Body of pancreas (tissue), 4 donors: ENCODE results near the gene TRIP13. TPM values are rescaled to one million over a fixed set of nuclear protein-coding genes. Genes with fewer than 3 reads are reported as not detected.
"Not testable (repeated sequence)": the region's sequence is repeated elsewhere in the genome, so short reads cannot be mapped to it uniquely, and the experiment has no call there.

Experiments used
- ATAC-seq: fragments of 150-250 bp; one replicate; pipeline ENCODE4 v1.9.1; 2016
- DNase-seq, 4 donors: peaks; one replicate each; pipeline ENCODE4 v3.0.0-alpha.2; 2019
- H3K27ac ChIP-seq, 4 donors: fragments of 200-600 bp; sonication (generic); 1 replicate in 3 of 4; 2 replicates in 1 of 4; pipeline versions ENCODE4 v1.5.1 to v1.6.1; 2016 to 2019; ENCODE audit warnings: mild to moderate bottlenecking in 1 of 4, mixed read lengths in 1 of 4, moderate library complexity in 1 of 4
- H3K27me3 ChIP-seq, 2 donors: fragments of 200-600 bp; sonication (generic); one replicate each; pipeline ENCODE4 v1.6.0; 2016; ENCODE audit warnings: mild to moderate bottlenecking in 1 of 2
- H3K36me3 ChIP-seq, 2 donors: fragments of 200-600 bp; sonication (generic); replicated peaks in 1 of 2; 2 replicates each; pipeline ENCODE4 v1.5.1; 2016; ENCODE audit warnings: low read depth in 2 of 2; ENCODE audit not compliant: insufficient read depth in 1 of 2
- H3K4me1 ChIP-seq: fragments of 200-600 bp; sonication (generic); one replicate; pipeline ENCODE4 v1.6.0; 2016
- H3K4me3 ChIP-seq, 2 donors: fragments of 200-600 bp; sonication (generic); 1 replicate in 1 of 2; 2 replicates in 1 of 2; pipeline ENCODE4 v1.5.1; 2016 to 2019
- H3K9me3 ChIP-seq, 3 donors: fragments of 200-600 bp; sonication (generic); 1 replicate in 2 of 3; 2 replicates in 1 of 3; pipeline ENCODE4 v1.5.1; 2016
- POLR2A ChIP-seq, 3 donors: fragments of 450-650 bp; IDR thresholded peaks; one replicate each; pipeline ENCODE4 v1.6.1; 2016; ENCODE audit warnings: antibody characterized with exemption in 3 of 3, mild to moderate bottlenecking in 2 of 3
- WGBS, 2 donors: methylation state at CpG; one replicate each; pipeline ENCODE4 v1.1.5; 2017; 5-methylcytosine and 5-hydroxymethylcytosine counted together
- intact Hi-C: fragments of 100-400 bp; cut with DNase I; formaldehyde crosslinking; loops from one replicate; pipeline ENCODE4 v1.15.1; 2023
- total RNA-seq, 2 donors: library from RNA; depleted of rRNA; stranded (reverse); fragments of >200 nt; gene quantifications; one replicate each; pipeline ENCODE4 v1.1.0, GENCODE V29; 2016
- TF ChIP-seq, protein P1 (sequence below), 7 experiments: fragments of 450-650 bp in 4 of 7; fragments of 200-600 bp in 3 of 7; sonication (generic) in 3 of 7; IDR thresholded peaks; one replicate each; pipeline ENCODE4 v1.5.1; 2016 to 2019; ENCODE audit warnings: antibody characterized with exemption in 7 of 7

The TRIP13 gene
- total RNA-seq, 2 donors from 2014 or later, result 1.3 TPM

DNA sequence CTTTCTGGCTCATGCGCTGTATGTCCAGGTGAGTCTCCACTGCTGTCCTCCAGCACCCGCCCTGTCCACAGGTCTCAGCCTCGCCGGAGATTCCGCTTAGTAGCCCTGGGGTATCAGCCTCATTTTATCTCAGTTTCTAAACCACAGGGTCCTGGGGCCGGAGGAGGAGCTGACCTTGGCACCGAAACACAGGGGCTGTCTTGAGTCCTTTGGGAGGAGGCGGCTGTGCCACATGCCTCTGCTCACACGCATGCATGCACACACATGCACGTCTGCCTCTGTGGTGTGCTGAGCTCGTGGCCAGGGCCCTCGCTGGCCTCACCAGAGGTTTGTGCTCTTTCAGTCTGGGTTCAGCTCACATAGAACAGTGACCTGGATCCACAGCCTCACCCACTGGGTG is 23.3 kb downstream of the TRIP13 start:
- Histone ChIP-seq H3K27me3 (no peaks in the 10 kb centered on the region), H3K36me3 (no peaks in the 10 kb centered on the region), H3K9me3 (no peaks in the 10 kb centered on the region), H3K27ac (peak overlapping the region in 1 of 4 donors; percentile 55), H3K4me1 (peaks cover 29% of the 10 kb centered on the region), H3K4me3 (no peak overlapping the region)
- TF ChIP-seq, protein P1, sequence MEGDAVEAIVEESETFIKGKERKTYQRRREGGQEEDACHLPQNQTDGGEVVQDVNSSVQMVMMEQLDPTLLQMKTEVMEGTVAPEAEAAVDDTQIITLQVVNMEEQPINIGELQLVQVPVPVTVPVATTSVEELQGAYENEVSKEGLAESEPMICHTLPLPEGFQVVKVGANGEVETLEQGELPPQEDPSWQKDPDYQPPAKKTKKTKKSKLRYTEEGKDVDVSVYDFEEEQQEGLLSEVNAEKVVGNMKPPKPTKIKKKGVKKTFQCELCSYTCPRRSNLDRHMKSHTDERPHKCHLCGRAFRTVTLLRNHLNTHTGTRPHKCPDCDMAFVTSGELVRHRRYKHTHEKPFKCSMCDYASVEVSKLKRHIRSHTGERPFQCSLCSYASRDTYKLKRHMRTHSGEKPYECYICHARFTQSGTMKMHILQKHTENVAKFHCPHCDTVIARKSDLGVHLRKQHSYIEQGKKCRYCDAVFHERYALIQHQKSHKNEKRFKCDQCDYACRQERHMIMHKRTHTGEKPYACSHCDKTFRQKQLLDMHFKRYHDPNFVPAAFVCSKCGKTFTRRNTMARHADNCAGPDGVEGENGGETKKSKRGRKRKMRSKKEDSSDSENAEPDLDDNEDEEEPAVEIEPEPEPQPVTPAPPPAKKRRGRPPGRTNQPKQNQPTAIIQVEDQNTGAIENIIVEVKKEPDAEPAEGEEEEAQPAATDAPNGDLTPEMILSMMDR (IDR thresholded peaks at IDR 0.05), result no peak
- TF ChIP-seq POLR2A (IDR thresholded peaks at IDR 0.05), result no peak
- DNase-seq (peak in 1 of 4 donors; percentile 8), ATAC-seq (no peak)
- 80 to 94% methylated on average over 10 to 12 of the region's 12 CpGs for WGBS, 2 donors
- intact Hi-C loops, result no loop called here

DNA sequence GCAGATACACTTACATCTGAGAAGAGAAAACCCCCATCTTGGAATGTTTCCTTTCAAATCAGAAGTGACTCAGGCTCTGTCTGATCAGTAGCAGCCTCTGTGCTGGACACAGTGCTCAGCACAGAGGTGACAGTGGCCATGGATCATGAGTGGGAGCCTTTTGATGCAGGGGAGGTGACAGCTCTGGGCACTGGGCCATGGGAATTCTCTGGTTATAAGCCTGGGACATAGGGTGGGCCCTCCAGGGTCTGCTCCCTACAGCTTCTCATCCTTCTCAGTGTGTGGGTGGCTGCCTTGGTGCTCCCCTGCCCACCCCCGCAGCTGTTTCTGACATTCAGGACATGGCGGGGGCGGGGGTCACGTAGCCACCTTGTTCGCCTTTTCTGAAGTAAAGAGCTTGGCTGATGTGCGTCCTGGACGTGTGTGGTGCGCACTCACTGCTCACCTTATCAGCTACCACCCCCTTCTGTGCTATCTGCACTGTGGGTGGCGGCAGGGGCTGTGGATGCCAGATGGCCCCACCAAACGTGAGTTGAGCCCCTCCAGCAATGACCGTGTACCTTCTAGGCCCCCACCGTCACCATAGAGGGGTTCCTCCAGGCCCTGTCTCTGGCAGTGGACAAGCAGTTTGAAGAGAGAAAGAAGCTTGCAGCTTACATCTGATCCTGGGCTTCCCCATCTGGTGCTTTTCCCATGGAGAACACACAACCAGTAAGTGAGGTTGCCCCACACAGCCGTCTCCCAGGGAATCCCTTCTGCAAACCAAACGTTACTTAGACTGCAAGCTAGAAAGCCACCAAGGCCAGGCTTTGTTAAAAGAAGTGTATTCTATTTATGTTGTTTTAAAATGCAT is 24.0 kb downstream of the TRIP13 start:
- Histone ChIP-seq H3K27me3 (no peaks in the 10 kb centered on the region), H3K4me3 (no peak overlapping the region), H3K9me3 (no peaks in the 10 kb centered on the region), H3K36me3 (no peaks in the 10 kb centered on the region), H3K27ac (peak overlapping the region; percentile 44 to 65 (median 60)), H3K4me1 (peaks cover 29% of the 10 kb centered on the region)
- ATAC-seq (peak; percentile 63), DNase-seq (peak; percentile 53 to 81 (median 80))
- 37 to 52% methylated on average over 11 to 14 of the region's 14 CpGs for WGBS, 2 donors
- no peak for TF ChIP-seq POLR2A (IDR thresholded peaks at IDR 0.05)
- TF ChIP-seq, protein P1 (IDR thresholded peaks at IDR 0.05), result no peak
- intact Hi-C loops, result no loop called here

DNA sequence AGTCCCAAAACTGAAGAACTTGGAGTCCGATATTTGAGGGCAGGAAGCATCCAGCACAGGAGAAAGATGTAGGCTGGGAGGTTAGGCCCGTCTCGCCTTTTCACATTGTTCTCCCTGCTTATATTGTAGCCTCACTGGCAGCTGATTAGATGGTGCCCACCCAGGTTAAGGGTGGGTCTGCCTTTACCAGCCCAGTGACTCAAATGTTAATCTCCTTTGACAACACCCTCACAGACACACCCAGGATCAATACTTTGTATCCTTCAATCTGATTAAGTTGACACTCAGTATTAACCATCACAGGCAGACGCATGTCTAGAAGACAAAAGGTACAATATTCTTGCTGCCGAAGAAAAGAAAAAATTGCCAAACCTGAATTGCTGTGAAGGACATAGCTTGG is 26.0 kb downstream of the TRIP13 start:
- DNase-seq, H3K27me3 ChIP-seq, intact Hi-C loops, H3K9me3 ChIP-seq, H3K4me3 ChIP-seq, H3K36me3 ChIP-seq, ATAC-seq: not testable (repeated sequence)
- 94 to 96% methylated on average over 5 of the region's 5 CpGs for WGBS, 2 donors
- peaks cover 36% of the 10 kb centered on the region for H3K4me1 ChIP-seq
- peak overlapping the region; percentile 55 to 71 (median 64) for H3K27ac ChIP-seq

DNA sequence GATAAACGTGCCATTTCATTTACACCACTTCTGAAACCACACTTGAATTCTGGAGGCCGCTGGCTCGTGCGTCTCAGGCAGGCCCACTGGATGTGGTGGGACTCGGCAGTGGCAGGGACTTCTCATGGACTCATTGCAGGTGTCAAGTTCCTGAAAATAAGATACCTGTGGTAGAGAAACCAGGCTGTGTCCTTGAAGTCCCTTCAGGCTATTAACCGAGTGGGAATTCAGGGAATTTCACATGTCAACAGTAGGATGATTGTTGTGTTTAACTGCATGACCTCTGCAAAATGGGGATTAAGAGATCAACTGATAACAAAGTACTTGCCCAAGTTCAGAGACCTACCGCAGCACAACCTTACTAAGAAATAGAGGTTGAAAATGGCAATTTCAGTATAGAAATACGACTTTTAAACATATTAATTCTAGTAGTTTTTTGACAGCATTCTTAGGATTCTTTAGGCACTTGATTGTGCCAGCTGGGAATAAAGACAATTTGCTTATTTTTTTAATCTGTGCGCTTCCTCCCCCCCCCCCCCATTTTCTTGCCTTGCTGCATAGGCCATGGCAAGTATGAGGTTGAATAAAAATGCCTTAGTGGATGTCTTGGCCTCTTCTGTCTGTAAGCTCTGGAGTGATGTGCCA is 26.8 kb downstream of the TRIP13 start:
- Histone ChIP-seq H3K36me3 (no peaks in the 10 kb centered on the region), H3K27me3 (no peaks in the 10 kb centered on the region), H3K9me3 (no peaks in the 10 kb centered on the region), H3K4me1 (peaks cover 36% of the 10 kb centered on the region), H3K27ac (peak overlapping the region; percentile 55 to 71 (median 64)), H3K4me3 (no peak overlapping the region)
- ATAC-seq (peak; percentile 59), DNase-seq (no peak)
- intact Hi-C loops, result no loop called here
- TF ChIP-seq, protein P1 (IDR thresholded peaks at IDR 0.05), result no peak
- no peak for TF ChIP-seq POLR2A (IDR thresholded peaks at IDR 0.05)
- WGBS, 2 donors, result 65 to 70% methylated on average over 9 of the region's 9 CpGs

DNA sequence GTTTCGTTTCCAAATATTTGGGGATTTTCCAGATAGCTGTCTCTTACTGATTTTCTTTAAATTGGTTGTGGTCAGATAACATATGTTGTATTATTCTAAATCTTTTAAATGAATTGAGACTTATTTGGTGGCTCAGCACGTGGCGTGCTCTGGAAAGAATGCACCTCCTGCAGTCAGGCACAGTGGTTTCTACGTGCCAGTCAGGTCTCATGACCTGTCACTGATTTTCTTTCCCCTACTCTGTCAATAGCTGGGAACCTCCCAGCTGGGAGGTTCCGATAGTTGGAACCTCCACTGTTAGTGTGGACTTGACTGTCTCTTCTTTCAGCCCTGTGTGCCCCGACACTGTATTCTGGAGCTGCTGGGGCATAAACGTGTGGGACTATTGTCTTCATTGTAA is 27.6 kb downstream of the TRIP13 start:
- H3K27me3 ChIP-seq, result no peaks in the 10 kb centered on the region
- no peaks in the 10 kb centered on the region for H3K9me3 ChIP-seq
- H3K4me3 ChIP-seq, result no peak overlapping the region
- DNase-seq (peak in 2 of 4 donors; percentile 34 to 49), ATAC-seq (peak; percentile 52)
- intact Hi-C loops, result no loop called here
- WGBS, 2 donors, result 41 to 47% methylated on average over 7 of the region's 7 CpGs
- H3K27ac ChIP-seq, result peak overlapping the region in 3 of 4 donors; percentile 37 to 69 (median 55)
- H3K36me3 ChIP-seq, result no peaks in the 10 kb centered on the region
- peak in 1 of 3 donors; percentile 12 for TF ChIP-seq POLR2A (IDR thresholded peaks at IDR 0.05)
- TF ChIP-seq, protein P1 (IDR thresholded peaks at IDR 0.05), result no peak
- H3K4me1 ChIP-seq, result peaks cover 36% of the 10 kb centered on the region
